PC-3 (cell line): ENCODE results near the gene NCDN. TPM values are rescaled to one million over a fixed set of nuclear protein-coding genes. Genes with fewer than 3 reads are reported as not detected.

Experiments used
- ATAC-seq: fragments of 200-7000 bp; cut with Tn5 transposase; 2 replicates; pipeline ENCODE4 v1.9.1; 2020; ENCODE audit warnings: mild to moderate bottlenecking, moderate library complexity
- Bru-seq: library from RNA; stranded (reverse); fragments of 400-500 nt; gene quantifications from one replicate; lab custom pipeline; 2021; lab: Mats Ljungman, UMichigan
- BruChase-seq, 2 experiments: library from RNA; stranded (reverse); fragments of 400-500 nt; gene quantifications; one replicate each; lab custom pipeline; 2021; lab: Mats Ljungman, UMichigan
- BruUV-seq: library from RNA; stranded (reverse); fragments of 400-500 nt; replicated peaks from 2 replicates; lab custom pipeline; 2021; lab: Mats Ljungman, UMichigan
- CTCF ChIA-PET: fragments of 300-600 bp; sonication (Branson Sonifier 250); formaldehyde crosslinking; loops from one replicate; lab custom pipeline; 2022; ENCODE audit warnings: antibody characterized with exemption; lab: Charles Lee
- POLR2A ChIA-PET: fragments of 300-600 bp; sonication (Branson Sonifier 250); formaldehyde crosslinking; loops from one replicate; lab custom pipeline; 2022; ENCODE audit warnings: antibody characterized with exemption; ENCODE audit not compliant: unreplicated experiment; lab: Charles Lee
- DNase-seq: peaks from one replicate; pipeline ENCODE4 v3.0.0-alpha.2; 2015
- H2AFZ ChIP-seq: fragments of 300-600 bp; sonication (generic); 2 replicates; pipeline ENCODE4 v1.6.0; 2016; ENCODE audit warnings: antibody characterized with exemption, low read length
- H3F3A ChIP-seq: fragments of 300-600 bp; sonication (generic); one replicate; pipeline ENCODE4 v1.6.0; 2017; ENCODE audit warnings: antibody characterized with exemption, low read length, control low read depth, mild to moderate bottlenecking; ENCODE audit not compliant: unreplicated experiment
- H3K27ac ChIP-seq: fragments of 300-600 bp; sonication (generic); 2 replicates; pipeline ENCODE4 v1.5.1; 2016; ENCODE audit warnings: mild to moderate bottlenecking, low read length
- H3K27me3 ChIP-seq: fragments of 300-600 bp; sonication (generic); 2 replicates; pipeline ENCODE4 v1.6.1; 2016; ENCODE audit warnings: low read length, mixed read lengths
- H3K36me3 ChIP-seq: fragments of 300-600 bp; sonication (generic); 2 replicates; pipeline ENCODE4 v1.6.1; 2016; ENCODE audit warnings: low read depth, mixed run types, low read length, mixed read lengths
- H3K4me1 ChIP-seq: fragments of 300-600 bp; sonication (generic); 2 replicates; pipeline ENCODE4 v1.5.1; 2016; ENCODE audit warnings: low read length; ENCODE audit not compliant: insufficient read depth
- H3K4me2 ChIP-seq: fragments of 300-600 bp; sonication (generic); 2 replicates; pipeline ENCODE4 v1.6.0; 2016; ENCODE audit warnings: low read length
- H3K4me3 ChIP-seq: fragments of 300-600 bp; sonication (generic); 2 replicates; pipeline ENCODE4 v1.5.1; 2016; ENCODE audit warnings: mild to moderate bottlenecking, low read length, mixed read lengths
- H3K79me2 ChIP-seq: fragments of 300-600 bp; sonication (generic); 2 replicates; pipeline ENCODE4 v1.6.1; 2017; ENCODE audit warnings: low read length, mixed read lengths
- H3K9ac ChIP-seq: fragments of 300-600 bp; sonication (generic); 2 replicates; pipeline ENCODE4 v1.6.0; 2016; ENCODE audit warnings: mild to moderate bottlenecking, low read length
- H3K9me2 ChIP-seq: fragments of 300-600 bp; sonication (generic); replicated peaks from 2 replicates; pipeline ENCODE4 v1.6.1; 2016; ENCODE audit warnings: mixed run types, low read length, mixed read lengths
- H3K9me3 ChIP-seq: fragments of 300-600 bp; sonication (generic); 2 replicates; pipeline ENCODE4 v1.6.1; 2016; ENCODE audit warnings: low read length, mixed read lengths
- H4K20me1 ChIP-seq: fragments of 300-600 bp; sonication (generic); 2 replicates; pipeline ENCODE4 v1.6.1; 2016; ENCODE audit warnings: low read length, mixed read lengths
- CTCF ChIP-seq: fragments of 300-600 bp; sonication (generic); conservative IDR thresholded peaks from 2 replicates; pipeline ENCODE4 v1.5.1; 2017; ENCODE audit warnings: antibody characterized with exemption, low read depth, mild to moderate bottlenecking, low read length
- EZH2 ChIP-seq: fragments of 300-600 bp; sonication (generic); IDR thresholded peaks from one replicate; pipeline ENCODE4 v1.6.1; 2017; ENCODE audit warnings: antibody characterized with exemption, mild to moderate bottlenecking, low read length; ENCODE audit not compliant: unreplicated experiment
- EZH2phosphoT487 ChIP-seq: fragments of 300-600 bp; sonication (generic); IDR thresholded peaks from 2 replicates; pipeline ENCODE4 v1.6.1; 2018; ENCODE audit warnings: mild to moderate bottlenecking, antibody characterized with exemption, low read length, borderline replicate concordance
- intact Hi-C: fragments of 100-400 bp; cut with micrococcal nuclease; formaldehyde crosslinking; loops from 2 replicates; pipeline ENCODE4 v1.9.0; 2023
- long read RNA-seq: library from polyadenylated mRNA; unstranded; transcript quantifications from one replicate; pipeline ENCODE4 v2.0.0, GENCODE V29; 2021; ENCODE audit not compliant: unreplicated experiment
- total RNA-seq: library from RNA; depleted of rRNA; stranded (reverse); fragments of >200 nt; gene quantifications from 2 replicates; pipeline ENCODE4 v1.2.3, GENCODE V29; 2014; rRNA removed

NCDN gene
- total RNA-seq (25.2 and 30.2 TPM in 2 replicates), Bru-seq, nascent RNA (percentile 72 among the genes with signal in this experiment), BruChase-seq, experiment 1, labeled RNA remaining after a 6-hour chase (percentile 83 among the genes with signal in this experiment), BruChase-seq, experiment 2, labeled RNA remaining after a 2-hour chase (percentile 85 among the genes with signal in this experiment)
- long read RNA-seq, transcript NCDN-201 (8 exons, 3,433 nt), result major isoform, 14 of 102 reads
- long read RNA-seq, transcript NCDN-202 (7 exons, 3,683 nt), result major isoform, 14 of 102 reads
- long read RNA-seq, partial matches to known transcripts, result 34 of 102 reads
- long read RNA-seq, other reads (novel, unspliced or antisense), result 40 of 102 reads

DNA sequence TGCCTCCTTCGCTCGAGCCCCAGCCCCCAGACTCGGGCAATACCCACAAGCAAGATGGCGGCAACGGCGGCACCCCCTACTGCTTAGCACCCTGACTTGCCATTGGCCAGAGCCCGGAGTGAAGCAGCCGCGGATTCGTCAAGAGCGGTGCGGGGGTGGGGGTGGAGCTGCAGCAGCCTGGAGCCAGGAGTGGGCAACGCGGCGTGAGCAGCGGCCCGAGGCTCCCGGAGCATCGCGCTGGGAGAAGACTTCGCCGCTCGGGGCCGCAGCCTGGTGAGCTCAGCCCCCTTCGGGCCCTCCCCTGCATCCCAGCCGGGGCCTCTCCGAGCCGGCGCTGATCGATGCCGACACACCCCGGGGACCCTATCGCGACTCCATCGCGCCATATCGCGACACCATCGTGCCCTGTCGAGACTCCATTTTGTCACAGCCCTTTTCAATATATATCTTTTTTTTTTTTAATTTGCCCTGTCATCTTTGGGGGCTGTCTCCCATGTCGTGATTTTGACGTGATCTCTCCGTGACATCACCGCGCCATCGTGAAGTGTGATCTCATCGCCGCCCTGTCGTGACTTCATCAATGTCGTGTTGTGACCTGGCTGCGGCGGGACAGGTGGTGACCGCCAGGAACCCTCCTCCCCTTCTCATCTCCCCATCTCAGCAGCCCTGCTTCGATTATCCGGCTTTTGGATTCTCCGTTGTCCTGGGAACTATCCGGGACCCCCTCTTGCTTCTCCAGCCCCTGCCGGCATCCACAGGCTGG, at the start of gene NCDN:
Gene NCDN (plus strand): TSS at position 189 of the 763 bp plus-strand sequence. CDS start 392 bp downstream, at position 581.
- Histone ChIP-seq H3K4me3 (peak within 1 kb of the TSS; percentile 78), H3K4me1 (peaks cover 33% of the 10 kb centered on the region), H3K9me3 (no peaks in the 10 kb centered on the region), H4K20me1 (no peaks in the 10 kb centered on the region), H3K9ac (peak within 1 kb of the TSS; percentile 95), H3K79me2 (peaks cover 51% of the 10 kb centered on the region), H3K4me2 (peak within 1 kb of the TSS; percentile 96), H2AFZ (peak within 1 kb of the TSS; percentile 83), H3K9me2 (no peaks in the 10 kb centered on the region), H3K27me3 (no peaks in the 10 kb centered on the region), H3K36me3 (peaks cover 13% of the 10 kb centered on the region; the same call in 1 of the 2 replicates), H3K27ac (peak within 1 kb of the TSS; percentile 91), H3F3A (peaks cover 10% of the 10 kb centered on the region)
- intact Hi-C loops, result loop anchor here (1.0 to 2.0 kb wide), 2 partner anchors 105 to 364 kb away; partner anchors contain the start of gene SFPQ
- BruUV-seq, result TSS peak; percentile 76
- DNase-seq (peak; percentile 94), ATAC-seq (peak; percentile 75)
- no peak for TF ChIP-seq EZH2
- no peak for TF ChIP-seq CTCF
- TF ChIP-seq EZH2phosphoT487, result no peak
- ChIA-PET CTCF (interaction anchor here (0.6 to 2.6 kb wide), 2 partner anchors 82 to 106 kb away, joined by 3 to 10 read pairs; no protein-coding TSS in a partner anchor), POLR2A (no interaction called here)

- Histone ChIP-seq H3K79me2 (0 out of 2 replicates have a peak, but pooled peaks cover 11% of the 10 kb centered on the region), H4K20me1 (peaks cover 15% of the 10 kb centered on the region; the same call in 1 of the 2 replicates), H3K27me3 (no peaks in the 10 kb centered on the region), H3K4me1 (peaks cover 32% of the 10 kb centered on the region), H2AFZ (no peak overlapping the region), H3K9ac (no peak overlapping the region), H3F3A (peaks cover 7% of the 10 kb centered on the region), H3K36me3 (no peaks in the 10 kb centered on the region), H3K9me3 (no peaks in the 10 kb centered on the region), H3K4me2 (no peak overlapping the region), H3K9me2 (no peaks in the 10 kb centered on the region), H3K27ac (no peak overlapping the region), H3K4me3 (no peak overlapping the region)
- ATAC-seq (no peak), DNase-seq (no peak)
- TF ChIP-seq CTCF (no peak), EZH2phosphoT487 (no peak), EZH2 (no peak)
- BruUV-seq, result no TSS peak
- POLR2A ChIA-PET, result no interaction called here
- intact Hi-C loops, result loop anchor here (5.0 kb wide), 2 partner anchors 41 to 56 kb away; no protein-coding TSS in a partner anchor
- CTCF ChIA-PET, result no interaction called here
Measured at GRCh38 chr1:35507947-35508346, 49.7 kb upstream of the NCDN start.
